GM19324 (cell line): ENCODE measurements around the gene ZNF423.

Source experiments
- ATAC-seq: cut with Tn5 transposase; IDR thresholded peaks from one replicate; pipeline ENCODE4 v1.9.1; 2021; ENCODE audit warnings: mild to moderate bottlenecking, moderate library complexity; ENCODE audit not compliant: unreplicated experiment, low FRiP score

ZNF423 gene

GRCh38 chr16:49701789-49702494 lies 154.0 kb downstream of the ZNF423 start:
- ATAC-seq = no peak

- ATAC-seq = no peak
Measured at GRCh38 chr16:49701065-49701685, 154.7 kb downstream of the ZNF423 start.

- no peak for ATAC-seq
Measured at GRCh38 chr16:49700251-49701064, 155.5 kb downstream of the ZNF423 start.

- ATAC-seq = no peak
Measured at GRCh38 chr16:49699841-49700175, 156.1 kb downstream of the ZNF423 start.

GRCh38 chr16:49698931-49699840 lies 156.7 kb downstream of the ZNF423 start:
- ATAC-seq = no peak

GRCh38 chr16:49698453-49698815 lies 157.5 kb downstream of the ZNF423 start:
- no peak for ATAC-seq

- no peak for ATAC-seq
Measured at GRCh38 chr16:49697631-49698452, 158.1 kb downstream of the ZNF423 start.

GRCh38 chr16:49696414-49697101 lies 159.4 kb downstream of the ZNF423 start:
- no peak for ATAC-seq

GRCh38 chr16:49695782-49696413 lies 160.0 kb downstream of the ZNF423 start:
- no peak for ATAC-seq

- ATAC-seq = no peak
Measured at GRCh38 chr16:49693445-49693844, 162.5 kb downstream of the ZNF423 start.

- no peak for ATAC-seq
Measured at GRCh38 chr16:49690778-49691177, 165.1 kb downstream of the ZNF423 start.

GRCh38 chr16:49688036-49688697 lies 167.7 kb downstream of the ZNF423 start:
- ATAC-seq = no peak

- ATAC-seq = no peak
Measured at GRCh38 chr16:49687476-49688002, 168.4 kb downstream of the ZNF423 start.

GRCh38 chr16:49684696-49685095 lies 171.2 kb downstream of the ZNF423 start:
- ATAC-seq = no peak

GRCh38 chr16:49682577-49683165 lies 173.2 kb downstream of the ZNF423 start:
- ATAC-seq = no peak

- ATAC-seq = no peak
Measured at GRCh38 chr16:49681217-49681883, 174.6 kb downstream of the ZNF423 start.

- ATAC-seq = no peak
Measured at GRCh38 chr16:49679095-49679494, 176.8 kb downstream of the ZNF423 start.
